OCI-LY7 (cell line): ENCODE measurements around the gene PCNT.

Source experiments
- CTCF ChIP-seq: fragments of 200-600 bp; sonication (generic); conservative IDR thresholded peaks from 2 replicates; pipeline ENCODE4 v1.5.1; 2014; ENCODE audit warnings: mild to moderate bottlenecking, antibody characterized with exemption, low read length, moderate library complexity, mixed read lengths
- EZH2phosphoT487 ChIP-seq: fragments of 200-600 bp; sonication (generic); IDR thresholded peaks from 2 replicates; pipeline ENCODE4 v1.6.1; 2018; ENCODE audit warnings: low read depth, borderline replicate concordance, mild to moderate bottlenecking, mixed run types, antibody characterized with exemption, low read length, moderate library complexity, mixed read lengths

- TF ChIP-seq CTCF (no peak), EZH2phosphoT487 (no peak)
These were observed 50.9 kb downstream of the PCNT start for GRCh38 chr21:46374761-46375389.
